SK-N-SH treated with all-trans-retinoic acid at 6 μM for 48 hours (cell line): ENCODE measurements around the gene FPGS.

ENCODE experiments used
- ARNTL ChIP-seq: fragments of 450-650 bp; formaldehyde crosslinking; IDR thresholded peaks from 2 replicates; pipeline ENCODE4 v1.5.0; 2020; ENCODE audit warnings: low read depth, mild to moderate bottlenecking, moderate library complexity, borderline replicate concordance
- CSDC2 ChIP-seq: fragments of 250-450 bp; sonication (Bioruptor Pico); IDR thresholded peaks from 2 replicates; pipeline ENCODE4 v1.5.0; 2020; ENCODE audit warnings: mild to moderate bottlenecking, moderate library complexity
- ISL1 ChIP-seq: fragments of 250-450 bp; sonication (Bioruptor Pico); IDR thresholded peaks from 2 replicates; pipeline ENCODE4 v2.1.2; 2022; ENCODE audit warnings: mild to moderate bottlenecking, moderate library complexity
- OSR1 ChIP-seq: fragments of 250-450 bp; sonication (Bioruptor Pico); IDR thresholded peaks from 2 replicates; pipeline ENCODE4 v1.8.0; 2022; ENCODE audit warnings: moderate library complexity, mild to moderate bottlenecking, inconsistent platforms
- PPARA ChIP-seq: fragments of 250-450 bp; sonication (Bioruptor Pico); IDR thresholded peaks from 2 replicates; pipeline ENCODE4 v1.5.0; 2020; ENCODE audit warnings: mild to moderate bottlenecking, borderline replicate concordance
- RARB ChIP-seq: fragments of 250-450 bp; sonication (Bioruptor Pico); IDR thresholded peaks from 2 replicates; pipeline ENCODE4 v1.8.0; 2021; ENCODE audit warnings: mild to moderate bottlenecking, moderate library complexity
- SNAI2 ChIP-seq: fragments of 250-450 bp; sonication (Bioruptor Pico); IDR thresholded peaks from 2 replicates; pipeline ENCODE4 v1.5.0; 2020; ENCODE audit warnings: mild to moderate bottlenecking, moderate library complexity
- TCF4 ChIP-seq: fragments of 250-450 bp; sonication (Bioruptor Pico); IDR thresholded peaks from 2 replicates; pipeline ENCODE4 v1.8.0; 2021; ENCODE audit warnings: mild to moderate bottlenecking, moderate library complexity, borderline replicate concordance
- TOX ChIP-seq: fragments of 250-450 bp; sonication (Bioruptor Pico); IDR thresholded peaks from 2 replicates; pipeline ENCODE4 v1.8.0; 2021; ENCODE audit warnings: mild to moderate bottlenecking, moderate library complexity, borderline replicate concordance
- ZC3H10 ChIP-seq: fragments of 250-450 bp; sonication (Bioruptor Pico); IDR thresholded peaks from 2 replicates; pipeline ENCODE4 v1.5.1; 2021; ENCODE audit warnings: mild to moderate bottlenecking, moderate library complexity
- ZFP3 ChIP-seq: fragments of 250-450 bp; sonication (Bioruptor Pico); IDR thresholded peaks from 2 replicates; pipeline ENCODE4 v1.5.0; 2020; ENCODE audit warnings: mild to moderate bottlenecking, moderate library complexity
- ZNF8 ChIP-seq: fragments of 450-650 bp; formaldehyde crosslinking; IDR thresholded peaks from 2 replicates; pipeline ENCODE4 v1.5.0; 2020; ENCODE audit warnings: mild to moderate bottlenecking, moderate library complexity
- TF ChIP-seq, protein P1 (sequence below): fragments of 250-450 bp; sonication (Bioruptor Pico); IDR thresholded peaks from 2 replicates; pipeline ENCODE4 v1.5.1; 2020; ENCODE audit warnings: low read depth, mild to moderate bottlenecking, moderate library complexity
- TF ChIP-seq, protein P2 (sequence below): fragments of 250-450 bp; sonication (Bioruptor Pico); IDR thresholded peaks from 2 replicates; pipeline ENCODE4 v1.5.1; 2021; ENCODE audit warnings: mild to moderate bottlenecking, moderate library complexity

DNA sequence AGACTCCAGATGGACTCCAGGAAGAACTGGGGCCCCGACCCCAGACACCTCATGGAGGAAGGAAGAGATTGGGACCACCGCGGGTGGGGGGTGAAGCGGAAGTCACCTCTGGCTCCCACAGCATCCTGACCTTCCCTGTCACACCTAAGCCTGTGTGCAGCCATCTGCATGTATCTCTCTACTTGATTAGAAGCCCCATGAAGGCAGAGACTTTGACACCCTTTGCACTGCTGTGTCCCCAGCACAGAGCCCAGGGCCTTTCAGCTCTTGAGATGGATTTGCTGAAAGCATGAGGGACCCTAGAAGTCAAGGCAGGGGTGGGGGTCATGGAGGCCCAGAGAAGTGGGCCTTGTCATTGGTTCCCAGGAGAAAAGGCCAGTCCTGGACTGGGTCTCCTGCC lies 54.6 kb downstream of the FPGS start:
- TF ChIP-seq PPARA (CRISPR knock-in tag) (no peak), TOX (CRISPR knock-in tag) (no peak), ARNTL (CRISPR knock-in tag) (no peak), ISL1 (CRISPR knock-in tag) (no peak), ZFP3 (CRISPR knock-in tag) (no peak), OSR1 (no peak), SNAI2 (no peak), ZC3H10 (no peak), TCF4 (no peak), CSDC2 (CRISPR knock-in tag) (no peak), ZNF8 (no peak), RARB (no peak)
- TF ChIP-seq, protein P1, sequence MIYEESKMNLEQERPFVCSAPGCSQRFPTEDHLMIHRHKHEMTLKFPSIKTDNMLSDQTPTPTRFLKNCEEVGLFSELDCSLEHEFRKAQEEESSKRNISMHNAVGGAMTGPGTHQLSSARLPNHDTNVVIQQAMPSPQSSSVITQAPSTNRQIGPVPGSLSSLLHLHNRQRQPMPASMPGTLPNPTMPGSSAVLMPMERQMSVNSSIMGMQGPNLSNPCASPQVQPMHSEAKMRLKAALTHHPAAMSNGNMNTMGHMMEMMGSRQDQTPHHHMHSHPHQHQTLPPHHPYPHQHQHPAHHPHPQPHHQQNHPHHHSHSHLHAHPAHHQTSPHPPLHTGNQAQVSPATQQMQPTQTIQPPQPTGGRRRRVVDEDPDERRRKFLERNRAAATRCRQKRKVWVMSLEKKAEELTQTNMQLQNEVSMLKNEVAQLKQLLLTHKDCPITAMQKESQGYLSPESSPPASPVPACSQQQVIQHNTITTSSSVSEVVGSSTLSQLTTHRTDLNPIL (CRISPR knock-in tag): no peak
- TF ChIP-seq, protein P2, sequence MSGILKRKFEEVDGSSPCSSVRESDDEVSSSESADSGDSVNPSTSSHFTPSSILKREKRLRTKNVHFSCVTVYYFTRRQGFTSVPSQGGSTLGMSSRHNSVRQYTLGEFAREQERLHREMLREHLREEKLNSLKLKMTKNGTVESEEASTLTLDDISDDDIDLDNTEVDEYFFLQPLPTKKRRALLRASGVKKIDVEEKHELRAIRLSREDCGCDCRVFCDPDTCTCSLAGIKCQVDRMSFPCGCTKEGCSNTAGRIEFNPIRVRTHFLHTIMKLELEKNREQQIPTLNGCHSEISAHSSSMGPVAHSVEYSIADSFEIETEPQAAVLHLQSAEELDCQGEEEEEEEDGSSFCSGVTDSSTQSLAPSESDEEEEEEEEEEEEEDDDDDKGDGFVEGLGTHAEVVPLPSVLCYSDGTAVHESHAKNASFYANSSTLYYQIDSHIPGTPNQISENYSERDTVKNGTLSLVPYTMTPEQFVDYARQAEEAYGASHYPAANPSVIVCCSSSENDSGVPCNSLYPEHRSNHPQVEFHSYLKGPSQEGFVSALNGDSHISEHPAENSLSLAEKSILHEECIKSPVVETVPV (CRISPR knock-in tag): no peak
